Neural cell (in vitro differentiated cells): ENCODE measurements around the gene CALHM2. TPM values are rescaled to one million over a fixed set of nuclear protein-coding genes. Genes with fewer than 3 reads are reported as not detected.

ENCODE experiments used
- H2AFZ ChIP-seq: fragments of 200-600, 300-800 bp; sonication (generic), shearing (Covaris generic); 2 replicates; pipeline ENCODE4 v1.6.0; 2014; ENCODE audit warnings: low read depth, mild to moderate bottlenecking, antibody characterized with exemption, low read length, moderate library complexity
- H3F3A ChIP-seq: fragments of 200-600 bp; shearing (Covaris generic); 2 replicates; pipeline ENCODE4 v1.6.1; 2016; ENCODE audit warnings: mild to moderate bottlenecking, moderate library complexity, mixed read lengths, antibody characterized with exemption, low read length; ENCODE audit not compliant: insufficient read depth, poor library complexity, severe bottlenecking
- H3K27ac ChIP-seq: fragments of 200-600, 300-800 bp; sonication (generic), shearing (Covaris generic); 2 replicates; pipeline ENCODE4 v1.5.1; 2014; ENCODE audit warnings: mild to moderate bottlenecking, low read length, moderate library complexity
- H3K27me3 ChIP-seq: fragments of 300-800, 200-600 bp; sonication (generic), shearing (Covaris generic); 2 replicates; pipeline ENCODE4 v1.6.0; 2014; ENCODE audit warnings: mild to moderate bottlenecking, low read depth, low read length, moderate library complexity; ENCODE audit not compliant: insufficient read depth
- H3K36me3 ChIP-seq: fragments of 300-800, 200-600 bp; sonication (generic), shearing (Covaris generic); 2 replicates; pipeline ENCODE4 v1.5.1; 2014; ENCODE audit warnings: mild to moderate bottlenecking, antibody characterized with exemption, low read length, moderate library complexity; ENCODE audit not compliant: insufficient read depth
- H3K4me2 ChIP-seq: fragments of 300-800, 200-600 bp; sonication (generic), shearing (Covaris generic); 2 replicates; pipeline ENCODE4 v1.6.0; 2014; ENCODE audit warnings: mild to moderate bottlenecking, low read length
- H3K4me3 ChIP-seq: fragments of 300-800, 200-600 bp; sonication (generic), shearing (Covaris generic); 2 replicates; pipeline ENCODE4 v1.5.1; 2014; ENCODE audit warnings: mild to moderate bottlenecking, low read length, moderate library complexity
- H3K79me2 ChIP-seq: fragments of 200-600 bp; shearing (Covaris generic); replicated peaks from 2 replicates; pipeline ENCODE4 v1.6.0; 2014; ENCODE audit warnings: mild to moderate bottlenecking, low read length, moderate library complexity; ENCODE audit not compliant: insufficient read depth
- H3K9ac ChIP-seq: fragments of 300-800, 200-600 bp; sonication (generic), shearing (Covaris generic); 2 replicates; pipeline ENCODE4 v1.6.1; 2016; ENCODE audit warnings: mild to moderate bottlenecking, low read length, mixed read lengths
- H3K9me2 ChIP-seq: fragments of 200-600 bp; shearing (Covaris generic); 2 replicates; pipeline ENCODE4 v1.6.1; 2016; ENCODE audit warnings: mild to moderate bottlenecking, low read length, mixed read lengths; ENCODE audit not compliant: insufficient read depth
- H3K9me3 ChIP-seq: fragments of 200-600, 300-800 bp; sonication (generic), shearing (Covaris generic); 2 replicates; pipeline ENCODE4 v1.6.1; 2016; ENCODE audit warnings: mild to moderate bottlenecking, mixed run types, low read length, moderate library complexity, mixed read lengths
- H4K20me1 ChIP-seq: fragments of 200-600 bp; shearing (Covaris generic); 2 replicates; pipeline ENCODE4 v1.6.1; 2016; ENCODE audit warnings: mild to moderate bottlenecking, mixed run types; ENCODE audit not compliant: insufficient read depth
- EP300 ChIP-seq: fragments of 450-650 bp; conservative IDR thresholded peaks from 2 replicates; pipeline ENCODE4 v1.6.1; 2014; ENCODE audit warnings: antibody characterized with exemption, mild to moderate bottlenecking, moderate library complexity; ENCODE audit not compliant: poor library complexity, severe bottlenecking
- EZH2 ChIP-seq: fragments of 200-600, 300-800 bp; shearing (Covaris generic), sonication (generic); IDR thresholded peaks from 2 replicates; pipeline ENCODE4 v1.6.1; 2014; ENCODE audit warnings: antibody characterized with exemption, low read length, borderline replicate concordance, mild to moderate bottlenecking; ENCODE audit not compliant: insufficient read depth, poor library complexity, severe bottlenecking
- MXI1 ChIP-seq: fragments of 450-650 bp; conservative IDR thresholded peaks from 2 replicates; pipeline ENCODE4 v1.6.1; 2014; ENCODE audit warnings: antibody characterized with exemption, mild to moderate bottlenecking; ENCODE audit not compliant: poor library complexity, severe bottlenecking
- POLR2AphosphoS5 ChIP-seq: IDR thresholded peaks from 2 replicates; pipeline ENCODE4 v1.6.1; 2012
- RAD21 ChIP-seq: fragments of 450-650 bp; conservative IDR thresholded peaks from 2 replicates; pipeline ENCODE4 v1.6.1; 2014; ENCODE audit warnings: antibody characterized with exemption, mild to moderate bottlenecking, moderate library complexity
- SMC3 ChIP-seq: fragments of 450-650 bp; conservative IDR thresholded peaks from 2 replicates; pipeline ENCODE4 v1.6.1; 2014; ENCODE audit warnings: antibody characterized with exemption, mild to moderate bottlenecking, moderate library complexity; ENCODE audit not compliant: poor library complexity
- TAF1 ChIP-seq: IDR thresholded peaks from 2 replicates; pipeline ENCODE4 v1.6.1; 2012; ENCODE audit warnings: low read depth
- polyA plus RNA-seq: library from polyadenylated mRNA; depleted of rRNA; stranded (reverse); fragments of >200 nt; gene quantifications from 2 replicates; pipeline ENCODE4 v1.2.3, GENCODE V29; 2014
- TF ChIP-seq, protein P1 (sequence below): fragments of 450-650 bp; IDR thresholded peaks from 2 replicates; pipeline ENCODE4 v1.5.1; 2014; ENCODE audit warnings: antibody characterized with exemption, mild to moderate bottlenecking, moderate library complexity; ENCODE audit not compliant: poor library complexity, severe bottlenecking
- TF ChIP-seq, protein P2 (sequence below): IDR thresholded peaks from 2 replicates; pipeline ENCODE4 v1.6.1; 2012; ENCODE audit warnings: borderline replicate concordance

CALHM2 gene
- polyA plus RNA-seq, 1 donor from 2014 or later, result not detected

DNA sequence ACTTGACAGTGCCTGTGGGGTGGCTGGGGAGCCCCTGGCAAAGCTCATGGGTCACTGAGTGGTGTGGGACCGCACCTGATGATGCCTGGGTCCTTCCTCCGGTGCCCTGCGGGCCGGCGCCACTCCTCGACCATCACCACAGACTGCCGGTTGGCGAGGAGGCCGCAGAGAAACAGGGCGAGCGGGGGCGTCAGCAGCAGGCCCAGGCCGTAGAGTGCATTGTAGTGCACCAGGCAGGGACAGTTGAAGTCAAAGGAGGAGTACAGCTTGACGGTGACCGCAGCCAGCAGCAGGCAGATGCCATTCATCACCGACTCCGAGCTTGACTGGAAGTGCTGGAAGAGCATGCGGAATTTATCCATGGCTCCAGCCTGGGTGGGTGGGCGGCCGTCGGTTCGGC is 26.5 kb upstream of the CALHM2 start:
- no peak overlapping the region for H3K4me2 ChIP-seq
- no peaks in the 10 kb centered on the region for H3K79me2 ChIP-seq
- H3K9ac ChIP-seq, result no peak overlapping the region
- no peaks in the 10 kb centered on the region for H3K9me2 ChIP-seq
- H2AFZ ChIP-seq, result no peak overlapping the region
- no peaks in the 10 kb centered on the region for H3K36me3 ChIP-seq
- no peaks in the 10 kb centered on the region for H4K20me1 ChIP-seq
- no peaks in the 10 kb centered on the region for H3K27me3 ChIP-seq
- TF ChIP-seq, protein P1, sequence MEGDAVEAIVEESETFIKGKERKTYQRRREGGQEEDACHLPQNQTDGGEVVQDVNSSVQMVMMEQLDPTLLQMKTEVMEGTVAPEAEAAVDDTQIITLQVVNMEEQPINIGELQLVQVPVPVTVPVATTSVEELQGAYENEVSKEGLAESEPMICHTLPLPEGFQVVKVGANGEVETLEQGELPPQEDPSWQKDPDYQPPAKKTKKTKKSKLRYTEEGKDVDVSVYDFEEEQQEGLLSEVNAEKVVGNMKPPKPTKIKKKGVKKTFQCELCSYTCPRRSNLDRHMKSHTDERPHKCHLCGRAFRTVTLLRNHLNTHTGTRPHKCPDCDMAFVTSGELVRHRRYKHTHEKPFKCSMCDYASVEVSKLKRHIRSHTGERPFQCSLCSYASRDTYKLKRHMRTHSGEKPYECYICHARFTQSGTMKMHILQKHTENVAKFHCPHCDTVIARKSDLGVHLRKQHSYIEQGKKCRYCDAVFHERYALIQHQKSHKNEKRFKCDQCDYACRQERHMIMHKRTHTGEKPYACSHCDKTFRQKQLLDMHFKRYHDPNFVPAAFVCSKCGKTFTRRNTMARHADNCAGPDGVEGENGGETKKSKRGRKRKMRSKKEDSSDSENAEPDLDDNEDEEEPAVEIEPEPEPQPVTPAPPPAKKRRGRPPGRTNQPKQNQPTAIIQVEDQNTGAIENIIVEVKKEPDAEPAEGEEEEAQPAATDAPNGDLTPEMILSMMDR, result no peak
- TF ChIP-seq EZH2 (no peak), POLR2AphosphoS5 (no peak), EP300 (no peak), SMC3 (no peak), RAD21 (no peak), TAF1 (no peak), MXI1 (no peak)
- TF ChIP-seq, protein P2, sequence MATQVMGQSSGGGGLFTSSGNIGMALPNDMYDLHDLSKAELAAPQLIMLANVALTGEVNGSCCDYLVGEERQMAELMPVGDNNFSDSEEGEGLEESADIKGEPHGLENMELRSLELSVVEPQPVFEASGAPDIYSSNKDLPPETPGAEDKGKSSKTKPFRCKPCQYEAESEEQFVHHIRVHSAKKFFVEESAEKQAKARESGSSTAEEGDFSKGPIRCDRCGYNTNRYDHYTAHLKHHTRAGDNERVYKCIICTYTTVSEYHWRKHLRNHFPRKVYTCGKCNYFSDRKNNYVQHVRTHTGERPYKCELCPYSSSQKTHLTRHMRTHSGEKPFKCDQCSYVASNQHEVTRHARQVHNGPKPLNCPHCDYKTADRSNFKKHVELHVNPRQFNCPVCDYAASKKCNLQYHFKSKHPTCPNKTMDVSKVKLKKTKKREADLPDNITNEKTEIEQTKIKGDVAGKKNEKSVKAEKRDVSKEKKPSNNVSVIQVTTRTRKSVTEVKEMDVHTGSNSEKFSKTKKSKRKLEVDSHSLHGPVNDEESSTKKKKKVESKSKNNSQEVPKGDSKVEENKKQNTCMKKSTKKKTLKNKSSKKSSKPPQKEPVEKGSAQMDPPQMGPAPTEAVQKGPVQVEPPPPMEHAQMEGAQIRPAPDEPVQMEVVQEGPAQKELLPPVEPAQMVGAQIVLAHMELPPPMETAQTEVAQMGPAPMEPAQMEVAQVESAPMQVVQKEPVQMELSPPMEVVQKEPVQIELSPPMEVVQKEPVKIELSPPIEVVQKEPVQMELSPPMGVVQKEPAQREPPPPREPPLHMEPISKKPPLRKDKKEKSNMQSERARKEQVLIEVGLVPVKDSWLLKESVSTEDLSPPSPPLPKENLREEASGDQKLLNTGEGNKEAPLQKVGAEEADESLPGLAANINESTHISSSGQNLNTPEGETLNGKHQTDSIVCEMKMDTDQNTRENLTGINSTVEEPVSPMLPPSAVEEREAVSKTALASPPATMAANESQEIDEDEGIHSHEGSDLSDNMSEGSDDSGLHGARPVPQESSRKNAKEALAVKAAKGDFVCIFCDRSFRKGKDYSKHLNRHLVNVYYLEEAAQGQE, result no peak
- H3K27ac ChIP-seq, result no peak overlapping the region
- no peak overlapping the region for H3K4me3 ChIP-seq
- no peaks in the 10 kb centered on the region for H3F3A ChIP-seq
- no peaks in the 10 kb centered on the region for H3K9me3 ChIP-seq

GRCh38 chr10:103476046-103476768 is 24.0 kb upstream of the CALHM2 start:
- no peak for TF ChIP-seq SMC3
- TF ChIP-seq EP300, result no peak
- TF ChIP-seq POLR2AphosphoS5, result no peak
- TF ChIP-seq MXI1, result no peak
- TF ChIP-seq, protein P2, result no peak
- no peak for TF ChIP-seq EZH2
- TF ChIP-seq TAF1, result no peak
- TF ChIP-seq, protein P1, result no peak
- no peak for TF ChIP-seq RAD21

More at GRCh38 chr10:103476046-103476768, 24.0 kb upstream of the CALHM2 start:
- no peaks in the 10 kb centered on the region for H4K20me1 ChIP-seq
- no peaks in the 10 kb centered on the region for H3K9me3 ChIP-seq
- H3K4me2 ChIP-seq, result no peak overlapping the region
- H3K27ac ChIP-seq, result no peak overlapping the region
- H3K9me2 ChIP-seq, result no peaks in the 10 kb centered on the region
- H3K27me3 ChIP-seq, result no peaks in the 10 kb centered on the region
- H2AFZ ChIP-seq, result no peak overlapping the region
- H3K79me2 ChIP-seq, result no peaks in the 10 kb centered on the region
- H3K4me3 ChIP-seq, result no peak overlapping the region
- H3K9ac ChIP-seq, result no peak overlapping the region
- no peaks in the 10 kb centered on the region for H3F3A ChIP-seq
- no peaks in the 10 kb centered on the region for H3K36me3 ChIP-seq
